ENCODE data around the gene USP25.

USP25 gene

GRCh38 chr21:15908187-15908586 is 178.4 kb downstream of the USP25 start:
- Histone ChIP-seq H3K9me3 (ENCODE audit: control insufficient read depth, low read length) (no peaks in the 10 kb centered on the region), H3K4me3 (ENCODE audit: low read depth, low read length) (no peak overlapping the region), H2AFZ (no peak overlapping the region), H3K4me2 (ENCODE audit: low read length) (no peak overlapping the region), H3K4me1 (no peaks in the 10 kb centered on the region), H3K27me3 (ENCODE audit: control insufficient read depth, insufficient read depth, low read length) (no peaks in the 10 kb centered on the region), H3K27ac (no peak overlapping the region), H3K36me3 (ENCODE audit: control insufficient read depth, insufficient read depth, low read length) (no peaks in the 10 kb centered on the region), H3K9ac (no peak overlapping the region), H3K79me2 (no peaks in the 10 kb centered on the region)
- TF ChIP-seq CTCF (IDR thresholded peaks at IDR 0.05): no peak

- no peak overlapping the region for H3K27ac ChIP-seq
- H2AFZ ChIP-seq: no peak overlapping the region
- no peaks in the 10 kb centered on the region for H3K9me3 ChIP-seq (ENCODE audit: control insufficient read depth, low read length)
- no peak overlapping the region for H3K4me2 ChIP-seq (ENCODE audit: low read length)
- no peak for TF ChIP-seq CTCF (IDR thresholded peaks at IDR 0.05)
- no peaks in the 10 kb centered on the region for H3K36me3 ChIP-seq (ENCODE audit: control insufficient read depth, insufficient read depth, low read length)
- H3K4me1 ChIP-seq: no peaks in the 10 kb centered on the region
- no peaks in the 10 kb centered on the region for H3K79me2 ChIP-seq
- no peak overlapping the region for H3K9ac ChIP-seq
- no peaks in the 10 kb centered on the region for H3K27me3 ChIP-seq (ENCODE audit: control insufficient read depth, insufficient read depth, low read length)
- no peak overlapping the region for H3K4me3 ChIP-seq (ENCODE audit: low read depth, low read length)
Measured at GRCh38 chr21:15928196-15928595, 198.4 kb downstream of the USP25 start.

- Histone ChIP-seq H3K4me3 (ENCODE audit: low read depth, low read length) (no peak overlapping the region), H3K9ac (no peak overlapping the region), H2AFZ (no peak overlapping the region), H3K9me3 (ENCODE audit: control insufficient read depth, low read length) (no peaks in the 10 kb centered on the region), H3K79me2 (no peaks in the 10 kb centered on the region), H3K4me2 (ENCODE audit: low read length) (no peak overlapping the region), H3K27me3 (ENCODE audit: control insufficient read depth, insufficient read depth, low read length) (no peaks in the 10 kb centered on the region), H3K4me1 (no peaks in the 10 kb centered on the region), H3K36me3 (ENCODE audit: control insufficient read depth, insufficient read depth, low read length) (no peaks in the 10 kb centered on the region), H3K27ac (no peak overlapping the region)
- TF ChIP-seq CTCF (IDR thresholded peaks at IDR 0.05): no peak
Measured at GRCh38 chr21:15928686-15929425, 199.1 kb downstream of the USP25 start.

- H3K79me2 ChIP-seq: no peaks in the 10 kb centered on the region
- H3K4me1 ChIP-seq: no peaks in the 10 kb centered on the region
- H3K9ac ChIP-seq: no peak overlapping the region
- H3K9me3 ChIP-seq (ENCODE audit: control insufficient read depth, low read length): no peaks in the 10 kb centered on the region
- no peaks in the 10 kb centered on the region for H3K36me3 ChIP-seq (ENCODE audit: control insufficient read depth, insufficient read depth, low read length)
- no peak overlapping the region for H2AFZ ChIP-seq
- no peaks in the 10 kb centered on the region for H3K27me3 ChIP-seq (ENCODE audit: control insufficient read depth, insufficient read depth, low read length)
- no peak for TF ChIP-seq CTCF (IDR thresholded peaks at IDR 0.05)
- H3K4me3 ChIP-seq (ENCODE audit: low read depth, low read length): no peak overlapping the region
- H3K27ac ChIP-seq: no peak overlapping the region
- no peak overlapping the region for H3K4me2 ChIP-seq (ENCODE audit: low read length)
Measured at GRCh38 chr21:15929536-15929935, 199.8 kb downstream of the USP25 start.
